HG02571 (cell line): ENCODE measurements around the gene CDH3.

Experiments
- ATAC-seq: cut with Tn5 transposase; IDR thresholded peaks from one replicate; pipeline ENCODE4 v1.9.1; 2021; ENCODE audit warnings: mild to moderate bottlenecking, moderate library complexity; ENCODE audit not compliant: unreplicated experiment

The CDH3 gene

GRCh38 chr16:68734782-68735181 lies 89.7 kb downstream of the CDH3 start:
- ATAC-seq: no peak

- ATAC-seq: no peak
Observed at GRCh38 chr16:68736561-68736960, 91.5 kb downstream of the CDH3 start.

GRCh38 chr16:68737046-68737729 lies 92.1 kb downstream of the CDH3 start, which contains the start of gene CDH1:
CDH1 (plus strand) TSS chr16:68737292; CDS start chr16:68737416, 124 bp downstream.
- ATAC-seq: no peak

- ATAC-seq: no peak
Observed at GRCh38 chr16:68737730-68738629, 92.9 kb downstream of the CDH3 start.

- no peak for ATAC-seq
Observed at GRCh38 chr16:68739964-68740627, 95.0 kb downstream of the CDH3 start.

- ATAC-seq: no peak
Observed at GRCh38 chr16:68740628-68741346, 95.7 kb downstream of the CDH3 start.

GRCh38 chr16:68743664-68744063 lies 98.6 kb downstream of the CDH3 start:
- no peak for ATAC-seq

- ATAC-seq: no peak
Observed at GRCh38 chr16:68744744-68745280, 99.7 kb downstream of the CDH3 start.

GRCh38 chr16:68746951-68747350 lies 101.8 kb downstream of the CDH3 start:
- no peak for ATAC-seq

- ATAC-seq: no peak
Observed at GRCh38 chr16:68749432-68749831, 104.3 kb downstream of the CDH3 start.
